ENCODE data around the gene OGFR. TPM values are rescaled to one million over a fixed set of nuclear protein-coding genes. Genes with fewer than 3 reads are reported as not detected.

OGFR gene
- total and polyA plus RNA-seq, 2 experiments from 2014 or later, result 9.6 to 50.6 TPM

DNA sequence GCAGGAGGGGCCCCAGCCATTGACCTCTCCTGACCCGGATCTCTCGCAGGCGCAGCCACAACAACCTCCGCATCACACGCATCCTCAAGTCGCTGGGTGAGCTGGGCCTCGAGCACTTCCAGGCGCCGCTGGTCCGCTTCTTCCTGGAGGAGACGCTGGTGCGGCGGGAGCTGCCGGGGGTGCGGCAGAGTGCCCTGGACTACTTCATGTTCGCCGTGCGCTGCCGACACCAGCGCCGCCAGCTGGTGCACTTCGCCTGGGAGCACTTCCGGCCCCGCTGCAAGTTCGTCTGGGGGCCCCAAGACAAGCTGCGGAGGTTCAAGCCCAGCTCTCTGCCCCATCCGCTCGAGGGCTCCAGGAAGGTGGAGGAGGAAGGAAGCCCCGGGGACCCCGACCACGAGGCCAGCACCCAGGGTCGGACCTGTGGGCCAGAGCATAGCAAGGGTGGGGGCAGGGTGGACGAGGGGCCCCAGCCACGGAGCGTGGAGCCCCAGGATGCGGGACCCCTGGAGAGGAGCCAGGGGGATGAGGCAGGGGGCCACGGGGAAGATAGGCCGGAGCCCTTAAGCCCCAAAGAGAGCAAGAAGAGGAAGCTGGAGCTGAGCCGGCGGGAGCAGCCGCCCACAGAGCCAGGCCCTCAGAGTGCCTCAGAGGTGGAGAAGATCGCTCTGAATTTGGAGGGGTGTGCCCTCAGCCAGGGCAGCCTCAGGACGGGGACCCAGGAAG lies 7.7 kb downstream of the OGFR start:
- H3K4me2 ChIP-seq, result no peak overlapping the region
- no peak overlapping the region for H3K4me3 ChIP-seq
- no peaks in the 10 kb centered on the region; the same call in 1 of the 2 replicates for H4K20me1 ChIP-seq (replicated peaks; ENCODE audit: insufficient read depth)
- no peaks in the 10 kb centered on the region for H3K9me2 ChIP-seq (ENCODE audit: insufficient read depth)
- ATAC-seq (no peak), DNase-seq (ENCODE audit: low spot score) (no peak)
- H3K4me3 Mint-ChIP-seq, result no peak overlapping the region
- H3K27me3 ChIP-seq (ENCODE audit: insufficient read depth), result peaks cover 3% of the 10 kb centered on the region; the same call in 1 of the 2 replicates
- H3K4me1 ChIP-seq (ENCODE audit: insufficient read depth), result peaks cover 6% of the 10 kb centered on the region; the same call in 1 of the 2 replicates
- peaks cover 19% of the 10 kb centered on the region for H3K27me3 Mint-ChIP-seq (ENCODE audit: insufficient read depth, low read depth, poor library complexity)
- H3K79me2 ChIP-seq (replicated peaks; ENCODE audit: insufficient read depth), result no peaks in the 10 kb centered on the region
- no peak overlapping the region for H3K27ac ChIP-seq (ENCODE audit: low read depth)
- H3K36me3 Mint-ChIP-seq (ENCODE audit: low read depth), result peaks cover 9% of the 10 kb centered on the region; the same call in 1 of the 3 replicates
- H3K36me3 ChIP-seq (ENCODE audit: insufficient read depth), result no peaks in the 10 kb centered on the region
- no peaks in the 10 kb centered on the region for H3F3A ChIP-seq (replicated peaks; ENCODE audit: low read depth)
- TF ChIP-seq ZNF462 (CRISPR knock-in tag; IDR thresholded peaks at IDR 0.05) (no peak), ZNF331 (CRISPR knock-in tag; IDR thresholded peaks at IDR 0.05; ENCODE audit: low read depth) (no peak), STAT1 (IDR thresholded peaks at IDR 0.05; ENCODE audit: unreplicated experiment) (no peak), POLR2AphosphoS5 (IDR thresholded peaks at IDR 0.05; ENCODE audit: low read depth) (no peak), CREB1 (CRISPR knock-in tag; IDR thresholded peaks at IDR 0.05; ENCODE audit: low read depth) (no peak), EZH2 (IDR thresholded peaks at IDR 0.05; ENCODE audit: low read depth, unreplicated experiment) (no peak), EZH2phosphoT487 (IDR thresholded peaks at IDR 0.05; ENCODE audit: unreplicated experiment) (no peak), JUNB (IDR thresholded peaks at IDR 0.05; ENCODE audit: unreplicated experiment) (no peak), ETS1 (IDR thresholded peaks at IDR 0.05) (no peak)
- TF ChIP-seq, protein P1, sequence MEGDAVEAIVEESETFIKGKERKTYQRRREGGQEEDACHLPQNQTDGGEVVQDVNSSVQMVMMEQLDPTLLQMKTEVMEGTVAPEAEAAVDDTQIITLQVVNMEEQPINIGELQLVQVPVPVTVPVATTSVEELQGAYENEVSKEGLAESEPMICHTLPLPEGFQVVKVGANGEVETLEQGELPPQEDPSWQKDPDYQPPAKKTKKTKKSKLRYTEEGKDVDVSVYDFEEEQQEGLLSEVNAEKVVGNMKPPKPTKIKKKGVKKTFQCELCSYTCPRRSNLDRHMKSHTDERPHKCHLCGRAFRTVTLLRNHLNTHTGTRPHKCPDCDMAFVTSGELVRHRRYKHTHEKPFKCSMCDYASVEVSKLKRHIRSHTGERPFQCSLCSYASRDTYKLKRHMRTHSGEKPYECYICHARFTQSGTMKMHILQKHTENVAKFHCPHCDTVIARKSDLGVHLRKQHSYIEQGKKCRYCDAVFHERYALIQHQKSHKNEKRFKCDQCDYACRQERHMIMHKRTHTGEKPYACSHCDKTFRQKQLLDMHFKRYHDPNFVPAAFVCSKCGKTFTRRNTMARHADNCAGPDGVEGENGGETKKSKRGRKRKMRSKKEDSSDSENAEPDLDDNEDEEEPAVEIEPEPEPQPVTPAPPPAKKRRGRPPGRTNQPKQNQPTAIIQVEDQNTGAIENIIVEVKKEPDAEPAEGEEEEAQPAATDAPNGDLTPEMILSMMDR (conservative IDR thresholded peaks at IDR 0.05; ENCODE audit: low read depth in 2 of 2), result no peak
- TF ChIP-seq, protein P2, sequence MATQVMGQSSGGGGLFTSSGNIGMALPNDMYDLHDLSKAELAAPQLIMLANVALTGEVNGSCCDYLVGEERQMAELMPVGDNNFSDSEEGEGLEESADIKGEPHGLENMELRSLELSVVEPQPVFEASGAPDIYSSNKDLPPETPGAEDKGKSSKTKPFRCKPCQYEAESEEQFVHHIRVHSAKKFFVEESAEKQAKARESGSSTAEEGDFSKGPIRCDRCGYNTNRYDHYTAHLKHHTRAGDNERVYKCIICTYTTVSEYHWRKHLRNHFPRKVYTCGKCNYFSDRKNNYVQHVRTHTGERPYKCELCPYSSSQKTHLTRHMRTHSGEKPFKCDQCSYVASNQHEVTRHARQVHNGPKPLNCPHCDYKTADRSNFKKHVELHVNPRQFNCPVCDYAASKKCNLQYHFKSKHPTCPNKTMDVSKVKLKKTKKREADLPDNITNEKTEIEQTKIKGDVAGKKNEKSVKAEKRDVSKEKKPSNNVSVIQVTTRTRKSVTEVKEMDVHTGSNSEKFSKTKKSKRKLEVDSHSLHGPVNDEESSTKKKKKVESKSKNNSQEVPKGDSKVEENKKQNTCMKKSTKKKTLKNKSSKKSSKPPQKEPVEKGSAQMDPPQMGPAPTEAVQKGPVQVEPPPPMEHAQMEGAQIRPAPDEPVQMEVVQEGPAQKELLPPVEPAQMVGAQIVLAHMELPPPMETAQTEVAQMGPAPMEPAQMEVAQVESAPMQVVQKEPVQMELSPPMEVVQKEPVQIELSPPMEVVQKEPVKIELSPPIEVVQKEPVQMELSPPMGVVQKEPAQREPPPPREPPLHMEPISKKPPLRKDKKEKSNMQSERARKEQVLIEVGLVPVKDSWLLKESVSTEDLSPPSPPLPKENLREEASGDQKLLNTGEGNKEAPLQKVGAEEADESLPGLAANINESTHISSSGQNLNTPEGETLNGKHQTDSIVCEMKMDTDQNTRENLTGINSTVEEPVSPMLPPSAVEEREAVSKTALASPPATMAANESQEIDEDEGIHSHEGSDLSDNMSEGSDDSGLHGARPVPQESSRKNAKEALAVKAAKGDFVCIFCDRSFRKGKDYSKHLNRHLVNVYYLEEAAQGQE (IDR thresholded peaks at IDR 0.05; ENCODE audit: unreplicated experiment), result no peak
- no peak overlapping the region for H3K27ac Mint-ChIP-seq
- H3K9me3 Mint-ChIP-seq, result no peaks in the 10 kb centered on the region
- H3K4me1 Mint-ChIP-seq, result peaks cover 13% of the 10 kb centered on the region
- no peak overlapping the region for H2AFZ ChIP-seq

Data from GM23338 (cell line).